GM06990 (cell line): Measurements from ENCODE around the gene CPTP.

Experiments
- DNase-seq: peaks from one replicate; pipeline ENCODE4 v3.0.0-alpha.2; 2011; ENCODE audit not compliant: insufficient read length; ENCODE audit errors: extremely low read depth
- H3K27me3 ChIP-seq: replicated peaks from 2 replicates; pipeline ENCODE4 v1.6.0; 2011; ENCODE audit warnings: low read length; ENCODE audit not compliant: control insufficient read depth, insufficient read depth
- H3K36me3 ChIP-seq: 2 replicates; pipeline ENCODE4 v1.5.1; 2011; ENCODE audit warnings: low read length; ENCODE audit not compliant: control insufficient read depth, insufficient read depth
- H3K4me3 ChIP-seq: replicated peaks from 2 replicates; pipeline ENCODE4 v1.5.1; 2011; ENCODE audit warnings: low read depth, mild to moderate bottlenecking, control low read depth, low read length
- TF ChIP-seq, protein P1 (sequence below): IDR thresholded peaks from 2 replicates; pipeline ENCODE4 v1.5.1; 2011; ENCODE audit warnings: low read length, control low read depth, mild to moderate bottlenecking, inconsistent platforms; ENCODE audit not compliant: insufficient read depth, poor library complexity, severe bottlenecking

CPTP gene

DNA sequence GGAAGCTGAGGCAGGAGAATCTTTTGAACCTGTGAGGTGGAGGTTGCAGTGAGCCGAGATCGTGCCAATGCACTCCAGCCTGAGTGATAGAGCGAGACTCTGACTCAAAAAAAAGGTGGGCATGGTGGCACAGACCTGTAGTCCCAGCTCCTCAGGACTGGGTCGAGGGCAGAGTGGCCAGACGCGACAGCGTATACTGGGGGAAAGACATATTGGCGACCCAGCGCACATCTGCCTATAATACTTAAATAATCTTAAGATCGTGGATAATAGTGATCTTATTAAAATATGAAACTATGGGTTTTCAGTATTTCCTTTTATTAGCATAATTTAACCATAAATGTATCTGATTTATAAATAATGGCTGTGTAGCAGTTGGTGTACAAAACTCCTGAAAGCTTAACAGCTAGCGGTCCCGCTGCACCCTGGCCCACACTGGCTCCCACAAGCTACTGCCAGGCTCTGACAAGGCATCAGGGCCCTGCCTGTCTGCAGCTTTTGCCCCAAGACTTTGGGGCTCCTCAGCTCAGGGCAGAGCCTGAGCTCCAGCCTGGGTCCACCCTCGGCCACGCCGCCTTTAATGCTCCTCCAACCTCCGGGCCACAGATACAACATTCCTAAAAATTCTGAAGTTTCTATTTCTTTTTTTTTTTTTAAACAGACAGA is 53.1 kb downstream of the CPTP start:
- DNase-seq: no peak
- TF ChIP-seq, protein P1, sequence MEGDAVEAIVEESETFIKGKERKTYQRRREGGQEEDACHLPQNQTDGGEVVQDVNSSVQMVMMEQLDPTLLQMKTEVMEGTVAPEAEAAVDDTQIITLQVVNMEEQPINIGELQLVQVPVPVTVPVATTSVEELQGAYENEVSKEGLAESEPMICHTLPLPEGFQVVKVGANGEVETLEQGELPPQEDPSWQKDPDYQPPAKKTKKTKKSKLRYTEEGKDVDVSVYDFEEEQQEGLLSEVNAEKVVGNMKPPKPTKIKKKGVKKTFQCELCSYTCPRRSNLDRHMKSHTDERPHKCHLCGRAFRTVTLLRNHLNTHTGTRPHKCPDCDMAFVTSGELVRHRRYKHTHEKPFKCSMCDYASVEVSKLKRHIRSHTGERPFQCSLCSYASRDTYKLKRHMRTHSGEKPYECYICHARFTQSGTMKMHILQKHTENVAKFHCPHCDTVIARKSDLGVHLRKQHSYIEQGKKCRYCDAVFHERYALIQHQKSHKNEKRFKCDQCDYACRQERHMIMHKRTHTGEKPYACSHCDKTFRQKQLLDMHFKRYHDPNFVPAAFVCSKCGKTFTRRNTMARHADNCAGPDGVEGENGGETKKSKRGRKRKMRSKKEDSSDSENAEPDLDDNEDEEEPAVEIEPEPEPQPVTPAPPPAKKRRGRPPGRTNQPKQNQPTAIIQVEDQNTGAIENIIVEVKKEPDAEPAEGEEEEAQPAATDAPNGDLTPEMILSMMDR: no peak
- no peak overlapping the region for H3K4me3 ChIP-seq
- H3K27me3 ChIP-seq: no peaks in the 10 kb centered on the region
- H3K36me3 ChIP-seq: peaks cover 11% of the 10 kb centered on the region
